ENCODE results near the gene SEPHS2.

SEPHS2 gene

DNA sequence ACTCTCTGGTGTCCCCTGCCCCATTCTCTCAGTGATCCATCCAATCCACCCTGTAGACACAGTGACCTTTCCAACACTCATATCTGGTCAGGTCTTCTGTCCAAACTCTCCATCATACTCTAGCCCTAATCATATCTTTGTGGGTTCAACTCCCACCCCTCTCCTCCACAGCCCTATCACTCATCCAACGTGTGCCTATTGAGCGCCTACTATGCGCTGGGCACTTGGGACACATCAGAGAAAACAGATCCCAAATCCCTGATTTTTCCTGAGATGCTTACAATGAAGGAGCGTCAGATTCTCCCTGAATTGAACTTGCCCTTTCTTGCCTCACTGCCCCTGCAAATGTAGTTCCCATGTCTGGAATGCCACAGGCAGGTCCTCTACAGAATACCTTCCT, 17.6 kb downstream of the SEPHS2 start:
- DNase-seq = no peak

DNA sequence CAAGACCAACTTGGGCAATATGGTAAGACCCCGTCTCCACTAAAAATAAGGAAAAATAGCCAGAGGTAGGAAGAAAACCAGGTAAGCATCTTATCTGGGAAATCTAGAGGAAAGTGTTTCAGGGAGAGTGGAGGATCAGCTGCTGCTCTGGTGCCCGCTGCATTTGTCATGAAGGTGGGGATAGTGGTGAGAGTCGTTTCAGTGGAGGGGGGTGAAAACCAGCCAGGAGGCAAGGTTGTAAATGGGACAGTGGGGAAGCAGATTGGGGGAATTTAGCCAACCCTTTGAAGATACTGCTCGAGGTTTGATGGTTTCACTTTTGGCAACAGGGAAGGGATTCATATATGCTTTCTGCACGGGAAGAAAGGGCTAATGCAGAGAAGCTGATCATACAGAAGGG, 24.7 kb downstream of the SEPHS2 start:
- no peak for DNase-seq

DNA sequence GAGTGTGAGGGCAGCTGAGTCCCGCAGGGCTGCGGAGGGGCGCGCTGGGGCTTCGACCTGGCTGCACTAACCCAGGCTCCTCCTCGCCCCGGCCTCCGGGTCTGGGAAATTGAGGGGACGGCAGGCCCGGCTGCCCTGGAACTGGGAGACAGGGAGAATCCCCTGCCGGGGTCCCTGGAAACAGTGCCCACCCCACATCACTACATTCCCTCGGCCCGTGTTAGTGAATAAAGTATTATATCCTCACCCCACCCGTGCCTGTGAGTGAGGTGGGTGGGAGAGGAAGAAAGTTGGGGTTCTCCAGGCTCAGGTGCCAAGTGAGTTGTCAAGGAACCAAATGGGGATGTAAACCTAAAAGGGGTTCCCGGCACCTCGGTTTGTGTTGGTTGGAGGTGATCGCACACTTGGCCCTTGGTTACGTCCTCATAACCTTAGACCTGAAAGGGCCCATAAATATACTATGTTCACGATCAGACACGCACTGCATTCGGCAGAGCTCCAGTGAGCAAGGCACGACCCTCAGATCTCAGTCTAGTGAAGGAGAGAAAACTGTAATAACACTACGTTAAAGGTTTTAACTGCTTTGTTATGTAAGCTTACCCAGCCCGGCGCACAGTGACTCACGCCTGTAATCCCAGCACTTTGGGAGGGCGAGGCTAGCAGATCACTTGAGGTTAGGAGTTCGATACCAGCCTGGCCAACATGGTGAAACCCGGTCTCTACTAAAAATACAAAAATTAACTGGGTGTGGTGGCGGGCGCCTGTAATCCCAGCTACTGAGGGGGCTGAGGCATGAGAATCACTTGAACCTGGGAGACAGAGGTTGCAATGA, 27.1 kb downstream of the SEPHS2 start:
- no peak for DNase-seq

GRCh38 chr16:30417529-30418349, 27.9 kb downstream of the SEPHS2 start:
- peak; percentile 69 for DNase-seq

- DNase-seq = no peak
Measured at GRCh38 chr16:30416624-30417528, 28.8 kb downstream of the SEPHS2 start.

GRCh38 chr16:30416047-30416603, 29.5 kb downstream of the SEPHS2 start:
- DNase-seq = no peak

GRCh38 chr16:30414159-30414558, 31.5 kb downstream of the SEPHS2 start:
- DNase-seq = no peak

DNA sequence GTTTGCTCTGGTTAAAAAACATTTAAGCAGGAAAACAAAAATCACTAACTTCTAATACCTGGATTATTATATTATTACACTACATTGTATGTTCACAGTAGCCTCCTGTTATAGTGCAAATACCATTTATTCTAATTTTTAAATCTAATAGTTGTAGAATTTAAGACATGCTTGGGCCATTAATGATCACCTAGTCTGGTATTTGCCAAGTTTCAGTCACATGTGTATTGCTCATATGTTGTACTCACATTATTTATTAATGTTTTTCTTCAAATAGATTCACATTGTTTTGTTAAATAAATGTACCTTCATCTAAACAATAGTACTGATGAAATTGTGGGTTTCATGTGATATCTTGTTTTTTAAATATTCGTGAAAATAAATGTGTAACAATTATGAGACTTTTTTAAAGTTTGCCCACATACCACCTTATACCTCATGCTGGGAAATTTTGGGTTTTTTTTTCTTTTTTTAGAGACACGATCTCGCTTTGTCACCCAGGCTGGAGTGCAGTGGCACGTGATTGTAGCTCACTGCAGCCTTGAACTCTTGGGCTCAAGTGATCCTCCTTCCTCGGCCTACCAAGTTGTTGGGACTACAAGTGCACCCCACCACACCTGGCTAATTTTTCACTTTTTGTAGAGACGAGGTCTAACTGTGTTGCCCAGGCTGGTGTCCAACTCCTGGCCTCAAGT, 32.4 kb downstream of the SEPHS2 start:
- DNase-seq = no peak

DNA sequence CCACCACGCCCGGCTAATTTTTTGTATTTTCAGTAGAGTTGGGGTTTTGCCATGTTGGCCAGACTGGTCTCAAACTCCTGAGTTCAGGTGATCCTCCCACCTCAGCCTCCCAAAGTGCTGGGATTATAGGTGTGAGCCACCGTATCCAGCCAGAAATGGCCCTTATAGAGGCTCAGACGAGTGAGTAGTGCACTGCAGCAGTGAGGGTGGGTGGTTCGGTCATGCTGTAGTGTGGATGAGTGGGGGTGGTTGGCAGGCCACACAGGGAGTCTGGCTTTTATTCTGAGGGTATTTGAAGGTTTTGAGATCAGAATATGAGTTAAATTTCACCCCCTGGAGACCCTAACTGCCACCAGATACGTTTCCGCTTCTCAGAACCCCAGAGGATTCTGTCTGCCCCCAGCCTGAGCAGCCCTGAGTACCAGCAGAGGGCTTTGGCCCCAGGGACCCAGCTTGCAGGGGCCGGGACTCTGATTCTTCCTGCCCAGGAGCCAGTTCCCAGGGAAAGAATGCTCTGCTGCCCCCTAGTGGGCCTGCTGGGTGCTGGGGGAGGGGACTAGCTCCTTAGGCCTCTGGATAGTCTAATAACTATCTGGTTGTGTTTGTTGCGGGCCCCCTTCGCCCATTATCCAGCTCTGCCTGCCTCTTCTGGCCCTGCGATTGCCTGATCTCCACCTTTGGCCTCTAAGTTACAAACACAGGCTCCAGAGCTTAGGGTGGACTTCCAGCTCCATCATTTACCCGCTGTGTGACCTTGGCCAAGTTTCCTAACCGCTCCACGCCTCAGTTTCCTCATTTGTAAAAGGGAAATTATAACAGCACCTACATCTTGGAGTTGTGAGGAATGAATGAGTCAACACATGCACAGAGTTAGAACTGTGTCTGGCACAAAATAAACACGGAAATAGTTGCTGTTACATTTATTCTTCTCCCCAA, 36.3 kb downstream of the SEPHS2 start:
- peak; percentile 86 for DNase-seq

DNA sequence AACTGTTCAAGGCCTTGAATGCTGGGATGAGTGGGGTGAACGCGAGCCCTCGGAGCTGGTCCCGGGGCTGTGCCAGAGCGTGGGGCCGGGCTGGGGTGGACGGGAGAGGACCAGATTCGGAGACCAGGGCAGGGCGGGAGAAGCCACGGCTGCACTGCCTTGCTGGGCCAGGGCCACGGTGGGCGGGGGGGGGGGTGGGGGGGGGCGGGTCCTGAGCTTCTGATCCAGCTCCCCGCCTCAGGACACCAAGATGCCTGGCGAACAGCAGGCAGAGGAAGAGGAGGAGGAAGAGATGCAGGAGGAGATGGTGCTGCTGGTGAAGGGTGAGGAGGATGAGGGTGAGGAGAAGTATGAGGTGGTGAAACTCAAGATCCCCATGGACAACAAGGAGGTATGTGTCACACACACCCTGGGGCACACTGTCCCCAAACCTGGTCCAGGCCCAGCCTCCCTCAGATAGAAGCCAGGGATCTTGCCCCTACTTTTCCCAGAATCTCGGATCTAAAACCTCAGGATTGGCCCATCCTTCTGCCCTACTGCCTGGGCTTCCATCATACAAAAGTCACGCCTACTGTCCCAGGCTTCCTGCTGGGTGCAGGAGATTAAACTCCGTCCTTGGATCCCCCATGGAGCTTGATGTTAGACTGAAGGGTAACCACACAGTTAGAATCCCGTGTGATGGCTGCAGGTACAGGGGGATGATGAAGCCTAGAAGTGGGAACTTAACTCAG, 37.7 kb downstream of the SEPHS2 start:
- no peak for DNase-seq

DNA sequence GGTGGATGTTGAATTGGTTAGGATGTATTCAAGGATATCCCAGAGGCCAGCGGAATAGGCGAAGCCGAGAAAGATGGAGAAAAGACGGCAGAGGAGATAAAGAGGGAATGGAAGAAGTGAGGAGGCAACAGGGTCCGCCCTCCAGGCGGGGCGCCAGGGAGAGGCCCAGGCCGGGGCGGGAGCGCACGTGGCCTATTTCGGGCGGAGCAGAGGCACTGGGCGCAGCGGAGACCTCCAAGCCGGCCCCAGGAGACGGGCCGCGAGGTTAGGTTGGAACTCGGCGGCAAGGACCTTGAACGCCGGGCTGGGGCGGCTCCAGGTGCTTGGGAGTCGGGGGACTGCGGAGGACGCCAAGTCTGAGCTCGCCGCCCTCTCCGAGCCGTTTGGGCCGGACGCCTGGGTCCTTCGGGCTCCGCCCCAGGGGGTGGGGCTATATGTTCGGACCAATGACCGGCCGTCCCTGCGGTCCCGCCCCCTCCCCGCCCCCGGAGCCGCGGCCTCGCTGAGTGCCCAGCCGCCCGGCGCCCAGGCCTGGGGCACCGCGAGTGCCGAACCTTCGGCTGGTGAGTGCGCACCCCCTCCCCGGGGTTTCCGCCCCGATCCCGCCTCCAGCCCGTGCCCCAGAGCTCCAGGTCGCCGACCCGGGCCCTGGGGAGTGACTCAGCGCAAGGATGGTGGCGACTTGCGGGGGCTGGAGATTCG, 38.4 kb downstream of the SEPHS2 start, which contains the start of gene ZNF771:
ZNF771 (plus strand) TSS at position 505 of the 702 bp plus-strand sequence. CDS start 448 bp downstream, outside the sequence.
- DNase-seq = peak; percentile 93

DNA sequence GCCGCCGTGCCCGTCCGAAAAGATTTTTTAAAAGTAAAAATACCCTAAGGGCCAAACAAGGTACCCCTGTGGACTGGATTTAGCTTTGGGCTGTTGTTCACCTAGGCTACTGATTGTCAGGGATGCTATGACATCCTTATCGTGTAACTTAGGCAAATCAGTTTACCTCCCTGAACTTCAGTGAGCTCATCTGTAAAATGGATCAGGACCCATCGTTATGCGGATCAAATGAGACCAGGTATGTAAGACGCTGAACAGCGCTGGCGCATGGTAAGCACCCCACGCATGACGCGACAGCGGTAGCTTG, 38.9 kb downstream of the SEPHS2 start:
- no peak for DNase-seq

DNA sequence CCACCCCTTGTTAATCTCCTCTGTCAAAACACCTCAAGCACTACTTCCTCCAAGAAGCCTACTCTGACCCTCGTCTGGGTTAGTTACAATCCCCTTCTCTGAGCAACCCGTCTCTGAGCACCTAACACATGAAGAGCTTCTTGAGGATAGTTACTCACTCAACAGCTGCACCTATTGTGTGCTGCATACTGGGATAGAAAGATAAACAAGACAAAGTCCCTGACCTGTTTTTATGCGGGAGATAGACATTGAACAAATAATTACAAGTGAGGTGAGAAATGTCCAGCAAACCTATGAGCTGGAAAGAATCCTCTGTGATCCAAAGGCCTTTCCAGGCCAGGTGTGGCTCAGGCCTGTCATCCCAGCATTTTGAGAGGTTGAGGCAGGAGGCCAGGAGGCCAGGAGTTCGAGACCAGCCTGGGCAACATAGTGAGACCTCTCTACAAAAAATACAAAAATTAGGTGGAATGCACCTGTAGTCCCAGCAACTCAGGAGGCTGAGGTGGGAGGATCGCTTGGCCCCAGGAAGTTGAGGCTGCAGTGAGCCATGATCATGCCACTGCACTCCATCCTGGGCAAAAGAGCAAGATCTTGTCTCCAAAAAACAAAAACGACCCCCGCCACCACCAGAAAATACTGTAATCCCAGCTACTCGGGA, 43.8 kb downstream of the SEPHS2 start:
- DNase-seq = no peak

GRCh38 chr16:30399435-30400186, 46.1 kb downstream of the SEPHS2 start:
- no peak for DNase-seq

- DNase-seq = no peak
Measured at GRCh38 chr16:30398661-30399434, 46.8 kb downstream of the SEPHS2 start.

GRCh38 chr16:30397776-30398660, 47.7 kb downstream of the SEPHS2 start:
- no peak for DNase-seq
